ENCODE measurements around the gene KIAA0586. TPM values are rescaled to one million over a fixed set of nuclear protein-coding genes. Genes with fewer than 3 reads are reported as not detected.
"Not testable (repeated sequence)": the region's sequence is repeated elsewhere in the genome, so short reads cannot be mapped to it uniquely, and the experiment has no call there.

Gene KIAA0586
- polyA plus RNA-seq, 3 donors, result 14.6 to 24.3 (median 19.7) TPM

GRCh38 chr14:58455593-58456265, 28.2 kb downstream of the KIAA0586 start:
- no peak for DNase-seq (ENCODE audit: extremely low read depth in 1 of 11, low read depth in 9 of 11, low spot score in 4 of 11)

- DNase-seq (ENCODE audit: extremely low read depth in 1 of 11, low read depth in 9 of 11, low spot score in 4 of 11), result no peak
These were observed 33.3 kb downstream of the KIAA0586 start for GRCh38 chr14:58460772-58461171.

GRCh38 chr14:58463147-58463546, 35.6 kb downstream of the KIAA0586 start:
- DNase-seq (ENCODE audit: extremely low read depth in 1 of 11, low read depth in 9 of 11, low spot score in 4 of 11), result no peak

GRCh38 chr14:58464652-58465051, 37.1 kb downstream of the KIAA0586 start:
- DNase-seq (ENCODE audit: extremely low read depth in 1 of 11, low read depth in 9 of 11, low spot score in 4 of 11), result no peak

GRCh38 chr14:58465421-58465820, 37.9 kb downstream of the KIAA0586 start:
- no peak for DNase-seq (ENCODE audit: extremely low read depth in 1 of 11, low read depth in 9 of 11, low spot score in 4 of 11)

- DNase-seq (ENCODE audit: extremely low read depth in 1 of 11, low read depth in 9 of 11, low spot score in 4 of 11), result no peak
These were observed 38.9 kb downstream of the KIAA0586 start for GRCh38 chr14:58466459-58466858.

- DNase-seq (ENCODE audit: extremely low read depth in 1 of 11, low read depth in 9 of 11, low spot score in 4 of 11), result no peak
These were observed 40.1 kb downstream of the KIAA0586 start for GRCh38 chr14:58467575-58467974.

GRCh38 chr14:58469309-58469708, 41.8 kb downstream of the KIAA0586 start:
- DNase-seq (ENCODE audit: extremely low read depth in 1 of 11, low read depth in 9 of 11, low spot score in 4 of 11), result no peak

- DNase-seq (ENCODE audit: extremely low read depth in 1 of 11, low read depth in 9 of 11, low spot score in 4 of 11), result no peak
These were observed 48.8 kb downstream of the KIAA0586 start for GRCh38 chr14:58476320-58476719.

GRCh38 chr14:58477653-58478052, 50.1 kb downstream of the KIAA0586 start:
- DNase-seq (ENCODE audit: extremely low read depth in 1 of 11, low read depth in 9 of 11, low spot score in 4 of 11), result no peak

- not testable (repeated sequence) for DNase-seq (ENCODE audit: extremely low read depth in 1 of 11, low read depth in 9 of 11, low spot score in 4 of 11)
These were observed 50.8 kb downstream of the KIAA0586 start for GRCh38 chr14:58478329-58478728.

GRCh38 chr14:58479975-58480374, 52.5 kb downstream of the KIAA0586 start:
- DNase-seq (ENCODE audit: extremely low read depth in 1 of 11, low read depth in 9 of 11, low spot score in 4 of 11), result no peak

- DNase-seq (ENCODE audit: extremely low read depth in 1 of 11, low read depth in 9 of 11, low spot score in 4 of 11), result peak in 10 of 11 donors; percentile 14 to 52 (median 27)
These were observed 56.7 kb downstream of the KIAA0586 start for GRCh38 chr14:58484176-58484575.

GRCh38 chr14:58488550-58488949, 61.0 kb downstream of the KIAA0586 start:
- no peak for DNase-seq (ENCODE audit: extremely low read depth in 1 of 11, low read depth in 9 of 11, low spot score in 4 of 11)

GRCh38 chr14:58491593-58491992, 64.1 kb downstream of the KIAA0586 start:
- DNase-seq (ENCODE audit: extremely low read depth in 1 of 11, low read depth in 9 of 11, low spot score in 4 of 11), result no peak

- no peak for DNase-seq (ENCODE audit: extremely low read depth in 1 of 11, low read depth in 9 of 11, low spot score in 4 of 11)
These were observed 64.5 kb downstream of the KIAA0586 start for GRCh38 chr14:58492044-58492443.

- DNase-seq (ENCODE audit: extremely low read depth in 1 of 11, low read depth in 9 of 11, low spot score in 4 of 11), result peak in 10 of 11 donors; percentile 20 to 58 (median 40)
These were observed 73.8 kb downstream of the KIAA0586 start for GRCh38 chr14:58501214-58501816.

- no peak for DNase-seq (ENCODE audit: extremely low read depth in 1 of 11, low read depth in 9 of 11, low spot score in 4 of 11)
These were observed 85.8 kb downstream of the KIAA0586 start for GRCh38 chr14:58513272-58513671.

GRCh38 chr14:58517592-58517991, 90.1 kb downstream of the KIAA0586 start:
- DNase-seq (ENCODE audit: extremely low read depth in 1 of 11, low read depth in 9 of 11, low spot score in 4 of 11), result no peak

- not testable (repeated sequence) for DNase-seq (ENCODE audit: extremely low read depth in 1 of 11, low read depth in 9 of 11, low spot score in 4 of 11)
These were observed 98.2 kb downstream of the KIAA0586 start for GRCh38 chr14:58525691-58526090.

- DNase-seq (ENCODE audit: extremely low read depth in 1 of 11, low read depth in 9 of 11, low spot score in 4 of 11), result no peak
These were observed 105.9 kb downstream of the KIAA0586 start for GRCh38 chr14:58533446-58533845.

Data from renal cortex interstitium (tissue), 11 donors.